ENCODE data around the gene GDA. TPM values are rescaled to one million over a fixed set of nuclear protein-coding genes. Genes with fewer than 3 reads are reported as not detected.

GDA gene
- total and polyA plus RNA-seq, 2 of the 8 experiments (the other 6 are each of a cell fraction or from before 2014, with no cell fraction given): 0.35 to 3.0 TPM

- no peak for TF ChIP-seq CBX8 (IDR thresholded peaks at IDR 0.05; ENCODE audit: borderline replicate concordance, low read depth, low read length)
- no peak for TF ChIP-seq HDAC6 (IDR thresholded peaks at IDR 0.05; ENCODE audit: low read depth, low read length)
Measured at GRCh38 chr9:72158680-72159079, 9.4 kb downstream of the GDA start (continued).
